Hepatocyte (in vitro differentiated cells): Measurements from ENCODE around the gene RAPGEF4. TPM values are rescaled to one million over a fixed set of nuclear protein-coding genes. Genes with fewer than 3 reads are reported as not detected.

Experiments used
- DNase-seq: peaks from one replicate; pipeline ENCODE4 v3.0.0-alpha.2; 2016; ENCODE audit warnings: low spot score
- H2AFZ ChIP-seq: fragments of 200-600 bp; sonication (generic); 2 replicates; pipeline ENCODE4 v1.6.0; 2016; ENCODE audit warnings: antibody characterized with exemption, mild to moderate bottlenecking
- H3K27ac ChIP-seq: fragments of 200-600 bp; sonication (generic); 2 replicates; pipeline ENCODE4 v1.5.1; 2016; ENCODE audit warnings: mild to moderate bottlenecking
- H3K27me3 ChIP-seq: fragments of 200-600 bp; sonication (generic); 2 replicates; pipeline ENCODE4 v1.6.1; 2016
- H3K36me3 ChIP-seq: fragments of 200-600 bp; sonication (generic); replicated peaks from 2 replicates; pipeline ENCODE4 v1.5.1; 2016; ENCODE audit warnings: low read depth; ENCODE audit not compliant: insufficient read depth
- H3K4me1 ChIP-seq: fragments of 200-600 bp; sonication (generic); 2 replicates; pipeline ENCODE4 v1.5.1; 2016; ENCODE audit warnings: mild to moderate bottlenecking, moderate library complexity; ENCODE audit not compliant: insufficient read depth
- H3K4me2 ChIP-seq: fragments of 200-600 bp; sonication (generic); 2 replicates; pipeline ENCODE4 v1.6.0; 2016
- H3K4me3 ChIP-seq: fragments of 200-600 bp; sonication (generic); 2 replicates; pipeline ENCODE4 v1.5.1; 2016; ENCODE audit warnings: mild to moderate bottlenecking
- H3K79me2 ChIP-seq: fragments of 200-600 bp; sonication (generic); 2 replicates; pipeline ENCODE4 v1.6.0; 2017; ENCODE audit warnings: mild to moderate bottlenecking
- H3K9me2 ChIP-seq: fragments of 200-600 bp; sonication (generic); replicated peaks from 2 replicates; pipeline ENCODE4 v1.6.0; 2017; ENCODE audit warnings: mild to moderate bottlenecking; ENCODE audit not compliant: insufficient read depth
- H3K9me3 ChIP-seq: fragments of 200-600 bp; sonication (generic); 2 replicates; pipeline ENCODE4 v1.5.1; 2016; ENCODE audit warnings: low read depth, mild to moderate bottlenecking
- H4K20me1 ChIP-seq: fragments of 200-600 bp; sonication (generic); 2 replicates; pipeline ENCODE4 v1.6.0; 2016; ENCODE audit warnings: mild to moderate bottlenecking; ENCODE audit not compliant: insufficient read depth, poor library complexity, severe bottlenecking
- EZH2 ChIP-seq: fragments of 200-600 bp; sonication (generic); IDR thresholded peaks from 2 replicates; pipeline ENCODE4 v1.6.1; 2016; ENCODE audit warnings: antibody characterized with exemption, mild to moderate bottlenecking, borderline replicate concordance
- EZH2phosphoT487 ChIP-seq: fragments of 200-600 bp; sonication (generic); IDR thresholded peaks from one replicate; pipeline ENCODE4 v1.6.1; 2018; ENCODE audit warnings: antibody characterized with exemption, mild to moderate bottlenecking, low read depth, moderate library complexity; ENCODE audit not compliant: unreplicated experiment, severe bottlenecking
- WGBS: methylation state at CpG from one replicate; pipeline ENCODE4 v1.1.6; 2016; ENCODE audit warnings: low lambda C conversion rate; ENCODE audit errors: missing lambda C conversion rate; 5-methylcytosine and 5-hydroxymethylcytosine counted together
- polyA plus RNA-seq: library from polyadenylated mRNA; unstranded; fragments of >200 nt; fragmentation: Nextera tagmentation; extraction: Ambion mirVana; gene quantifications from 2 replicates; pipeline ENCODE4 v1.2.1, GENCODE V29; 2016
- total RNA-seq: library from RNA; depleted of rRNA; stranded (reverse); fragments of >200 nt; gene quantifications from 2 replicates; pipeline ENCODE4 v1.2.3, GENCODE V29; 2014
- TF ChIP-seq, protein P1 (sequence below): fragments of 200-600 bp; sonication (generic); IDR thresholded peaks from 2 replicates; pipeline ENCODE4 v1.5.1; 2016; ENCODE audit warnings: antibody characterized with exemption, mild to moderate bottlenecking; ENCODE audit not compliant: poor library complexity

Gene RAPGEF4
- total and polyA plus RNA-seq, 2 experiments from 2014 or later = 1.9 to 2.0 TPM

- Histone ChIP-seq H3K4me2 (no peak overlapping the region), H3K4me1 (no peaks in the 10 kb centered on the region), H2AFZ (no peak overlapping the region), H3K36me3 (no peaks in the 10 kb centered on the region), H3K9me2 (no peaks in the 10 kb centered on the region), H4K20me1 (no peaks in the 10 kb centered on the region), H3K9me3 (no peaks in the 10 kb centered on the region), H3K79me2 (no peaks in the 10 kb centered on the region), H3K27ac (no peak overlapping the region), H3K4me3 (no peak overlapping the region), H3K27me3 (no peaks in the 10 kb centered on the region)
- no peak for TF ChIP-seq EZH2
- no peak for TF ChIP-seq EZH2phosphoT487
- TF ChIP-seq, protein P1, sequence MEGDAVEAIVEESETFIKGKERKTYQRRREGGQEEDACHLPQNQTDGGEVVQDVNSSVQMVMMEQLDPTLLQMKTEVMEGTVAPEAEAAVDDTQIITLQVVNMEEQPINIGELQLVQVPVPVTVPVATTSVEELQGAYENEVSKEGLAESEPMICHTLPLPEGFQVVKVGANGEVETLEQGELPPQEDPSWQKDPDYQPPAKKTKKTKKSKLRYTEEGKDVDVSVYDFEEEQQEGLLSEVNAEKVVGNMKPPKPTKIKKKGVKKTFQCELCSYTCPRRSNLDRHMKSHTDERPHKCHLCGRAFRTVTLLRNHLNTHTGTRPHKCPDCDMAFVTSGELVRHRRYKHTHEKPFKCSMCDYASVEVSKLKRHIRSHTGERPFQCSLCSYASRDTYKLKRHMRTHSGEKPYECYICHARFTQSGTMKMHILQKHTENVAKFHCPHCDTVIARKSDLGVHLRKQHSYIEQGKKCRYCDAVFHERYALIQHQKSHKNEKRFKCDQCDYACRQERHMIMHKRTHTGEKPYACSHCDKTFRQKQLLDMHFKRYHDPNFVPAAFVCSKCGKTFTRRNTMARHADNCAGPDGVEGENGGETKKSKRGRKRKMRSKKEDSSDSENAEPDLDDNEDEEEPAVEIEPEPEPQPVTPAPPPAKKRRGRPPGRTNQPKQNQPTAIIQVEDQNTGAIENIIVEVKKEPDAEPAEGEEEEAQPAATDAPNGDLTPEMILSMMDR = no peak
- no peak for DNase-seq
- 35% methylated on average over 2 of the region's 2 CpGs for WGBS
Observed at GRCh38 chr2:172751564-172751963, 15.9 kb downstream of the RAPGEF4 start.

- DNase-seq = no peak
- WGBS = 72% methylated on average over 3 of the region's 3 CpGs
Observed at GRCh38 chr2:172753610-172754009, 18.0 kb downstream of the RAPGEF4 start.

DNA sequence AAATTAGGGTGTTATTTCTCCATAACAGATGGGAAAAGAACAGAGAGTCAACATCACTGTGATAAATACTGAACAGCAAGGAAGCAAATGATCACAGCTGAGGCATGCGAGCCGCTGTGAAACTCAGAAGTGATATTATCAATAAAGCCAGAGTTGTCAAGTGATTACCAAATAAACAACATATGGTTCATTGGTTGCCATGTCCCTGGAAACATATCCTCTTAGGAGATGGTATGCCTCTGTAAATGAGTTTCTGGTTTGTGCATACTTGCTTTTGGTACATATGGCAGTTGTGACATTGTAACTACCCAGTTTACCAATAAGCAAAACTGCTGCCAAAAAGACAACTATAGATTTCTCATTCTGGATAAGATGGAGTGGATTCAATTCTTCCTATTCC is 23.8 kb downstream of the RAPGEF4 start:
- TF ChIP-seq EZH2phosphoT487 (no peak), EZH2 (no peak)
- TF ChIP-seq, protein P1 = no peak
- Histone ChIP-seq H3K79me2 (no peaks in the 10 kb centered on the region), H2AFZ (no peak overlapping the region), H3K4me1 (no peaks in the 10 kb centered on the region), H3K27ac (no peak overlapping the region), H3K4me2 (no peak overlapping the region), H3K27me3 (no peaks in the 10 kb centered on the region), H3K36me3 (no peaks in the 10 kb centered on the region), H4K20me1 (no peaks in the 10 kb centered on the region), H3K4me3 (no peak overlapping the region), H3K9me2 (no peaks in the 10 kb centered on the region), H3K9me3 (no peaks in the 10 kb centered on the region)
- 100% methylated on average over 2 of the region's 2 CpGs for WGBS
- DNase-seq = no peak

More at GRCh38 chr2:172753610-172754009, 18.0 kb downstream of the RAPGEF4 start:
- Histone ChIP-seq H3K4me2 (no peak overlapping the region), H3K9me2 (no peaks in the 10 kb centered on the region), H3K79me2 (no peaks in the 10 kb centered on the region), H4K20me1 (no peaks in the 10 kb centered on the region), H3K9me3 (no peaks in the 10 kb centered on the region), H3K4me1 (no peaks in the 10 kb centered on the region), H3K27me3 (no peaks in the 10 kb centered on the region), H2AFZ (no peak overlapping the region), H3K4me3 (no peak overlapping the region), H3K36me3 (no peaks in the 10 kb centered on the region), H3K27ac (no peak overlapping the region)
- TF ChIP-seq EZH2 = no peak
- TF ChIP-seq, protein P1 = no peak
- no peak for TF ChIP-seq EZH2phosphoT487

- Histone ChIP-seq H3K27me3 (no peaks in the 10 kb centered on the region), H2AFZ (no peak overlapping the region), H3K4me1 (no peaks in the 10 kb centered on the region), H3K36me3 (no peaks in the 10 kb centered on the region), H3K9me3 (no peaks in the 10 kb centered on the region), H3K9me2 (no peaks in the 10 kb centered on the region), H3K4me2 (no peak overlapping the region), H4K20me1 (no peaks in the 10 kb centered on the region), H3K4me3 (no peak overlapping the region), H3K79me2 (no peaks in the 10 kb centered on the region), H3K27ac (no peak overlapping the region)
- 100% methylated on average over 4 of the region's 4 CpGs for WGBS
- TF ChIP-seq, protein P1 = no peak
- no peak for TF ChIP-seq EZH2
- TF ChIP-seq EZH2phosphoT487 = no peak
- DNase-seq = no peak
Observed at GRCh38 chr2:172761306-172761705, 25.7 kb downstream of the RAPGEF4 start.
